SK-N-MC (cell line): ENCODE results near the gene ABCC1.

Source experiments
- EZH2 ChIP-seq: fragments of 200-600 bp; sonication (generic); IDR thresholded peaks from one replicate; pipeline ENCODE4 v1.6.1; 2017; ENCODE audit warnings: antibody characterized with exemption
- FOXP2 ChIP-seq: optimal IDR thresholded peaks from 2 replicates; pipeline ENCODE3; 2011; ENCODE audit warnings: mild to moderate bottlenecking, moderate library complexity; ENCODE audit not compliant: insufficient read depth; ENCODE audit errors: extremely low read length, control extremely low read depth
- POLR2AphosphoS5 ChIP-seq: IDR thresholded peaks from 2 replicates; pipeline ENCODE4 v1.6.1; 2012; ENCODE audit warnings: mild to moderate bottlenecking, low read depth, low read length, borderline replicate concordance

GRCh38 chr16:16045296-16045695 is 95.9 kb downstream of the ABCC1 start:
- TF ChIP-seq POLR2AphosphoS5 (no peak), EZH2 (no peak), FOXP2 (no peak)
